SK-N-SH (cell line): ENCODE data around the gene ITGA4.

Source experiments
- CHD2 ChIP-seq: fragments of 150-350 bp; IDR thresholded peaks from 2 replicates; pipeline ENCODE4 v1.6.1; 2018; ENCODE audit warnings: low read length; ENCODE audit not compliant: partially characterized antibody
- CTCF ChIP-seq: fragments of 200-600 bp; sonication (generic); IDR thresholded peaks from 2 replicates; pipeline ENCODE4 v1.6.1; 2017; ENCODE audit warnings: antibody characterized with exemption, mild to moderate bottlenecking, moderate library complexity
- EP300 ChIP-seq, 2 experiments: IDR thresholded peaks; 2 replicates each; pipeline versions ENCODE4 v1.4.0 to v1.6.1; 2012; ENCODE audit warnings: borderline replicate concordance in 1 of 2, low read depth in 1 of 2, low read length in 1 of 2
- EZH2phosphoT487 ChIP-seq: fragments of 200-600 bp; sonication (generic); IDR thresholded peaks from 2 replicates; pipeline ENCODE4 v1.6.1; 2017; ENCODE audit warnings: low read depth, mixed run types, mild to moderate bottlenecking, antibody characterized with exemption, moderate library complexity, borderline replicate concordance
- FOXM1 ChIP-seq: IDR thresholded peaks from 2 replicates; pipeline ENCODE4 v1.4.0; 2012; ENCODE audit warnings: low read depth, mild to moderate bottlenecking
- POLR2AphosphoS5 ChIP-seq: IDR thresholded peaks from 2 replicates; pipeline ENCODE4 v1.6.1; 2012; ENCODE audit warnings: low read depth, low read length
- RCOR1 ChIP-seq: fragments of 150-350 bp; IDR thresholded peaks from 2 replicates; pipeline ENCODE4 v1.6.1; 2017; ENCODE audit warnings: antibody characterized with exemption, low read length
- RFX5 ChIP-seq: IDR thresholded peaks from 2 replicates; pipeline ENCODE4 v1.6.1; 2012; ENCODE audit warnings: mild to moderate bottlenecking, improper control_type of control experiment, low read length
- SMC3 ChIP-seq: IDR thresholded peaks from 2 replicates; pipeline ENCODE4 v1.6.1; 2012; ENCODE audit warnings: low read depth, low read length, improper control_type of control experiment
- TCF12 ChIP-seq: IDR thresholded peaks from 2 replicates; pipeline ENCODE4 v1.4.0; 2012

GRCh38 chr2:181527058-181527457, 69.9 kb downstream of the ITGA4 start:
- TF ChIP-seq RFX5: no peak
- TF ChIP-seq TCF12: no peak
- TF ChIP-seq POLR2AphosphoS5: no peak
- no peak for TF ChIP-seq CTCF
- no peak for TF ChIP-seq SMC3
- TF ChIP-seq EZH2phosphoT487: no peak
- TF ChIP-seq RCOR1: no peak
- no peak for TF ChIP-seq FOXM1
- no peak for TF ChIP-seq CHD2
- no peak for TF ChIP-seq EP300 (IDR thresholded peaks at IDR 0.05; ENCODE audit: borderline replicate concordance in 1 of 2, low read depth in 1 of 2, low read length in 1 of 2)
